HepG2 (cell line): Measurements from ENCODE around the gene SEMA4B. TPM values are rescaled to one million over a fixed set of nuclear protein-coding genes. Genes with fewer than 3 reads are reported as not detected.

ENCODE experiments used
- FOXC1 ChIP-seq: sonication (generic); formaldehyde crosslinking; IDR thresholded peaks from 2 replicates; pipeline ENCODE4 v1.8.0; 2022; ENCODE audit warnings: mild to moderate bottlenecking, missing genetic modification reagents, borderline replicate concordance
- HNF4G ChIP-seq, 2 experiments: sonication (generic) in 1 of 2; formaldehyde crosslinking in 1 of 2; IDR thresholded peaks; 2 replicates each; pipeline versions ENCODE4 v1.4.0 to v1.6.1; 2011 to 2020; ENCODE audit warnings: borderline replicate concordance in 2 of 2, low read depth in 2 of 2, mild to moderate bottlenecking in 2 of 2, low read length in 1 of 2, missing genetic modification reagents in 1 of 2, moderate library complexity in 1 of 2
- MIXL1 ChIP-seq: IDR thresholded peaks from 2 replicates; pipeline ENCODE4 v1.6.1; 2016
- MYC ChIP-seq: sonication (generic); formaldehyde crosslinking; IDR thresholded peaks from 2 replicates; pipeline ENCODE4 v1.9.0; 2021; ENCODE audit warnings: missing genetic modification reagents, borderline replicate concordance
- PITX1 ChIP-seq: sonication (generic); formaldehyde crosslinking; IDR thresholded peaks from 2 replicates; pipeline ENCODE4 v1.5.1; 2020; ENCODE audit warnings: mild to moderate bottlenecking, missing genetic modification reagents
- SMYD3 ChIP-seq: sonication (generic); formaldehyde crosslinking; IDR thresholded peaks from 2 replicates; pipeline ENCODE4 v1.8.1; 2023; ENCODE audit warnings: mild to moderate bottlenecking, missing genetic modification reagents
- YEATS2 ChIP-seq: sonication (generic); formaldehyde crosslinking; IDR thresholded peaks from 2 replicates; pipeline ENCODE4 v1.4.0; 2020; ENCODE audit warnings: missing genetic modification reagents, borderline replicate concordance
- ZKSCAN8 ChIP-seq: IDR thresholded peaks from 2 replicates; pipeline ENCODE4 v1.6.1; 2016; ENCODE audit warnings: borderline replicate concordance, missing genetic modification reagents, missing compliant biosample characterization
- ZNF556 ChIP-seq: sonication (generic); formaldehyde crosslinking; IDR thresholded peaks from 2 replicates; pipeline ENCODE4 v1.4.0; 2020; ENCODE audit warnings: mild to moderate bottlenecking, missing genetic modification reagents, borderline replicate concordance
- ZSCAN25 ChIP-seq: sonication (generic); formaldehyde crosslinking; IDR thresholded peaks from 2 replicates; pipeline ENCODE4 v1.8.0; 2022; ENCODE audit warnings: mild to moderate bottlenecking, missing genetic modification reagents
- polyA plus RNA-seq, 8 experiments: library from polyadenylated mRNA; depleted of rRNA in 3 of 8; stranded (reverse) in 7 of 8; unstranded in 1 of 8; fragments of >200 nt; fragmentation: Illumina TruSeq in 4 of 8; extraction: Trizol in 4 of 8; gene quantifications; 2 replicates each; pipeline versions ENCODE4 v1.2.1 to v1.2.3, GENCODE V29; 2011 to 2016; ENCODE audit warnings: low read depth in 4 of 8, missing spikeins in 1 of 8, mixed read lengths in 1 of 8; ENCODE audit not compliant: insufficient read depth in 1 of 8
- total RNA-seq, 5 experiments: library from RNA; depleted of rRNA; stranded (reverse); fragments of >200 nt; fragmentation: Illumina TruSeq; extraction: Trizol; gene quantifications; 2 replicates each; pipeline ENCODE4 v1.2.3, GENCODE V29; 2016; ENCODE audit warnings: low read depth in 1 of 5
- TF ChIP-seq, protein P1 (sequence below): sonication (generic); formaldehyde crosslinking; IDR thresholded peaks from 2 replicates; pipeline ENCODE4 v1.5.1; 2020; ENCODE audit warnings: missing genetic modification reagents, mild to moderate bottlenecking, borderline replicate concordance
- TF ChIP-seq, protein P2 (sequence below), 2 experiments: sonication (generic) in 1 of 2; formaldehyde crosslinking in 1 of 2; IDR thresholded peaks; 2 replicates each; pipeline versions ENCODE4 v1.6.1 to v1.9.0; 2014 to 2022; ENCODE audit warnings: antibody characterized with exemption in 1 of 2, borderline replicate concordance in 1 of 2, inconsistent platforms in 1 of 2, low read depth in 1 of 2, missing genetic modification reagents in 1 of 2
- TF ChIP-seq, protein P3 (sequence below): sonication (generic); formaldehyde crosslinking; IDR thresholded peaks from 2 replicates; pipeline ENCODE4 v1.4.0; 2020; ENCODE audit warnings: mild to moderate bottlenecking, low read depth, missing genetic modification reagents
- TF ChIP-seq, protein P4 (sequence below): IDR thresholded peaks from 2 replicates; pipeline ENCODE4 v1.6.1; 2016

SEMA4B gene
- total and polyA plus RNA-seq, 2 of the 13 experiments (the other 11 are each of a cell fraction or from before 2014, with no cell fraction given): 2.1 to 17.0 TPM

DNA sequence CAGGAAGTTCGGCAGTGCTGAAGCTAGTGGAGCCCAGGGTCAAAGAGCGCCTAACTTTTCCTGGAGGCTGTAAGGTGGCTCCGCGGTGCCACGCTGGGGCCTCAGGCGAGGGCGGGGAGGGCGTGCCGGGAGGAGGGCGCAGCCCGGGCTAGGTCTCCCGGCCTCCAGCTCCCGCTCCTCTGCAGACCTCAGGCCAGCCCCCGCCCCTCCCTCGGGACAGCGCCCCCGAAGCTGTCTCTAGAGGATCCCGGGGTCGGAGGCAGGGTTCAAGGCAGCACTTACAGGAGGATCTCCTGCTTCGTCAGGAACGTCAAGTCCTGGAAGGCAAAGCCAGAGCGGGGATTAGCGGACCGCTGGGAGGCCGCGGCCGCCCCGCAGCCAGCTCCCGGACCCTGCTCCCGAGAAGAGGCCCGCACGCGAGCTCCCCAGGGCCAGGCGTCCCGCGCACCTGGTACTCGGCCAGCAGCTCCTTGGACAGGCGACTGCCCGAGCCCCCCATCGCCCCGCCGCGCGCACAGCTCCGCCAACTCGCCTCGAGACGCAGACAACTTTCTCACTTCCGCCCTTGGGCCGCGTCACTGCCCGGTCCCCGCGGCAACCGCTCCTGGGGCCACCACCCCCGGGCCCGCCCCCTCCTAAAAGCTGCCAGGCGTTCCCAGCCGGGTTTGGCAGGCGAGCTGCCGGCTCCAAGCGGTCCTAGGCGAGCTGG is 32.4 kb downstream of the SEMA4B start, which contains the start of gene CIB1 (continued):
- peak; percentile 37; the same call in 1 of the 2 replicates for TF ChIP-seq MYC (CRISPR knock-in tag)
- TF ChIP-seq HNF4G (IDR thresholded peaks at IDR 0.05; ENCODE audit: borderline replicate concordance, low read depth, low read length): peak; percentile 62; the same call in 1 of the 2 replicates
- no peak for TF ChIP-seq HNF4G (CRISPR knock-in tag; IDR thresholded peaks at IDR 0.05; ENCODE audit: borderline replicate concordance, low read depth)
- TF ChIP-seq, protein P1, sequence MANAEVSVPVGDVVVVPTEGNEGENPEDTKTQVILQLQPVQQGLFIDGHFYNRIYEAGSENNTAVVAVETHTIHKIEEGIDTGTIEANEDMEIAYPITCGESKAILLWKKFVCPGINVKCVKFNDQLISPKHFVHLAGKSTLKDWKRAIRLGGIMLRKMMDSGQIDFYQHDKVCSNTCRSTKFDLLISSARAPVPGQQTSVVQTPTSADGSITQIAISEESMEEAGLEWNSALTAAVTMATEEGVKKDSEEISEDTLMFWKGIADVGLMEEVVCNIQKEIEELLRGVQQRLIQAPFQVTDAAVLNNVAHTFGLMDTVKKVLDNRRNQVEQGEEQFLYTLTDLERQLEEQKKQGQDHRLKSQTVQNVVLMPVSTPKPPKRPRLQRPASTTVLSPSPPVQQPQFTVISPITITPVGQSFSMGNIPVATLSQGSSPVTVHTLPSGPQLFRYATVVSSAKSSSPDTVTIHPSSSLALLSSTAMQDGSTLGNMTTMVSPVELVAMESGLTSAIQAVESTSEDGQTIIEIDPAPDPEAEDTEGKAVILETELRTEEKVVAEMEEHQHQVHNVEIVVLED (CRISPR knock-in tag): peak; percentile 50; the same call in 1 of the 2 replicates
- TF ChIP-seq, protein P2, sequence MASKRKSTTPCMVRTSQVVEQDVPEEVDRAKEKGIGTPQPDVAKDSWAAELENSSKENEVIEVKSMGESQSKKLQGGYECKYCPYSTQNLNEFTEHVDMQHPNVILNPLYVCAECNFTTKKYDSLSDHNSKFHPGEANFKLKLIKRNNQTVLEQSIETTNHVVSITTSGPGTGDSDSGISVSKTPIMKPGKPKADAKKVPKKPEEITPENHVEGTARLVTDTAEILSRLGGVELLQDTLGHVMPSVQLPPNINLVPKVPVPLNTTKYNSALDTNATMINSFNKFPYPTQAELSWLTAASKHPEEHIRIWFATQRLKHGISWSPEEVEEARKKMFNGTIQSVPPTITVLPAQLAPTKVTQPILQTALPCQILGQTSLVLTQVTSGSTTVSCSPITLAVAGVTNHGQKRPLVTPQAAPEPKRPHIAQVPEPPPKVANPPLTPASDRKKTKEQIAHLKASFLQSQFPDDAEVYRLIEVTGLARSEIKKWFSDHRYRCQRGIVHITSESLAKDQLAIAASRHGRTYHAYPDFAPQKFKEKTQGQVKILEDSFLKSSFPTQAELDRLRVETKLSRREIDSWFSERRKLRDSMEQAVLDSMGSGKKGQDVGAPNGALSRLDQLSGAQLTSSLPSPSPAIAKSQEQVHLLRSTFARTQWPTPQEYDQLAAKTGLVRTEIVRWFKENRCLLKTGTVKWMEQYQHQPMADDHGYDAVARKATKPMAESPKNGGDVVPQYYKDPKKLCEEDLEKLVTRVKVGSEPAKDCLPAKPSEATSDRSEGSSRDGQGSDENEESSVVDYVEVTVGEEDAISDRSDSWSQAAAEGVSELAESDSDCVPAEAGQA (IDR thresholded peaks at IDR 0.05; ENCODE audit: low read depth): no peak
- TF ChIP-seq, protein P2 (CRISPR knock-in tag; IDR thresholded peaks at IDR 0.05; ENCODE audit: borderline replicate concordance): 0 out of 2 replicates have a peak, but pooled peaks have one; percentile 27
- peak; percentile 55 for TF ChIP-seq FOXC1 (CRISPR knock-in tag)
- TF ChIP-seq YEATS2 (CRISPR knock-in tag): peak; percentile 29; the same call in 1 of the 2 replicates
- no peak for TF ChIP-seq MIXL1 (CRISPR knock-in tag)
- 0 out of 2 replicates have a peak, but pooled peaks have one; percentile 48 for TF ChIP-seq ZKSCAN8
- 0 out of 2 replicates have a peak, but pooled peaks have one; percentile 29 for TF ChIP-seq ZSCAN25
- peak; percentile 71 for TF ChIP-seq PITX1 (CRISPR knock-in tag)
- TF ChIP-seq, protein P3, sequence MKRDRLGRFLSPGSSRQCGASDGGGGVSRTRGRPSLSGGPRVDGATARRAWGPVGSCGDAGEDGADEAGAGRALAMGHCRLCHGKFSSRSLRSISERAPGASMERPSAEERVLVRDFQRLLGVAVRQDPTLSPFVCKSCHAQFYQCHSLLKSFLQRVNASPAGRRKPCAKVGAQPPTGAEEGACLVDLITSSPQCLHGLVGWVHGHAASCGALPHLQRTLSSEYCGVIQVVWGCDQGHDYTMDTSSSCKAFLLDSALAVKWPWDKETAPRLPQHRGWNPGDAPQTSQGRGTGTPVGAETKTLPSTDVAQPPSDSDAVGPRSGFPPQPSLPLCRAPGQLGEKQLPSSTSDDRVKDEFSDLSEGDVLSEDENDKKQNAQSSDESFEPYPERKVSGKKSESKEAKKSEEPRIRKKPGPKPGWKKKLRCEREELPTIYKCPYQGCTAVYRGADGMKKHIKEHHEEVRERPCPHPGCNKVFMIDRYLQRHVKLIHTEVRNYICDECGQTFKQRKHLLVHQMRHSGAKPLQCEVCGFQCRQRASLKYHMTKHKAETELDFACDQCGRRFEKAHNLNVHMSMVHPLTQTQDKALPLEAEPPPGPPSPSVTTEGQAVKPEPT (CRISPR knock-in tag): 0 out of 2 replicates have a peak, but pooled peaks have one; percentile 31
- TF ChIP-seq SMYD3 (CRISPR knock-in tag): no peak
- peak; percentile 39; the same call in 1 of the 2 replicates for TF ChIP-seq ZNF556 (CRISPR knock-in tag)
- TF ChIP-seq, protein P4, sequence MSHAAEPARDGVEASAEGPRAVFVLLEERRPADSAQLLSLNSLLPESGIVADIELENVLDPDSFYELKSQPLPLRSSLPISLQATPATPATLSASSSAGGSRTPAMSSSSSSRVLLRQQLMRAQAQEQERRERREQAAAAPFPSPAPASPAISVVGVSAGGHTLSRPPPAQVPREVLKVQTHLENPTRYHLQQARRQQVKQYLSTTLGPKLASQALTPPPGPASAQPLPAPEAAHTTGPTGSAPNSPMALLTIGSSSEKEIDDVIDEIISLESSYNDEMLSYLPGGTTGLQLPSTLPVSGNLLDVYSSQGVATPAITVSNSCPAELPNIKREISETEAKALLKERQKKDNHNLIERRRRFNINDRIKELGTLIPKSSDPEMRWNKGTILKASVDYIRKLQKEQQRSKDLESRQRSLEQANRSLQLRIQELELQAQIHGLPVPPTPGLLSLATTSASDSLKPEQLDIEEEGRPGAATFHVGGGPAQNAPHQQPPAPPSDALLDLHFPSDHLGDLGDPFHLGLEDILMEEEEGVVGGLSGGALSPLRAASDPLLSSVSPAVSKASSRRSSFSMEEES: no peak
